GM23248 (cell line): ENCODE measurements around the gene SGMS1. TPM values are rescaled to one million over a fixed set of nuclear protein-coding genes. Genes with fewer than 3 reads are reported as not detected.

Experiments used
- DNase-seq: peaks from one replicate; pipeline ENCODE4 v3.0.0-alpha.2; 2015
- H2AFZ ChIP-seq: fragments of 200-600 bp; sonication (generic); 2 replicates; pipeline ENCODE4 v1.6.1; 2016; ENCODE audit warnings: antibody characterized with exemption
- H3F3A ChIP-seq: fragments of 200-600 bp; sonication (generic); 2 replicates; pipeline ENCODE4 v1.6.1; 2016; ENCODE audit warnings: mild to moderate bottlenecking, antibody characterized with exemption, mixed run types; ENCODE audit not compliant: insufficient read depth
- H3K27ac ChIP-seq: fragments of 200-600 bp; sonication (generic); 2 replicates; pipeline ENCODE4 v1.5.1; 2016; ENCODE audit warnings: mild to moderate bottlenecking
- H3K27me3 ChIP-seq: fragments of 200-600 bp; sonication (generic); replicated peaks from 2 replicates; pipeline ENCODE4 v1.6.1; 2016; ENCODE audit warnings: mild to moderate bottlenecking; ENCODE audit not compliant: insufficient read depth
- H3K36me3 ChIP-seq: fragments of 200-600 bp; sonication (generic); 2 replicates; pipeline ENCODE4 v1.6.1; 2016; ENCODE audit warnings: low read depth, mild to moderate bottlenecking
- H3K4me1 ChIP-seq: fragments of 200-600 bp; sonication (generic); 2 replicates; pipeline ENCODE4 v1.6.1; 2016; ENCODE audit warnings: mild to moderate bottlenecking; ENCODE audit not compliant: insufficient read depth
- H3K4me2 ChIP-seq: fragments of 200-600 bp; sonication (generic); one replicate; pipeline ENCODE4 v1.6.1; 2016; ENCODE audit warnings: mild to moderate bottlenecking; ENCODE audit not compliant: unreplicated experiment
- H3K4me3 ChIP-seq: fragments of 200-600 bp; sonication (generic); 2 replicates; pipeline ENCODE4 v1.5.1; 2016; ENCODE audit warnings: mild to moderate bottlenecking
- H3K79me2 ChIP-seq: fragments of 200-600 bp; sonication (generic); 2 replicates; pipeline ENCODE4 v1.6.1; 2016; ENCODE audit warnings: mild to moderate bottlenecking; ENCODE audit not compliant: insufficient read depth
- H3K9ac ChIP-seq: fragments of 200-600 bp; sonication (generic); 2 replicates; pipeline ENCODE4 v1.6.1; 2016; ENCODE audit warnings: mild to moderate bottlenecking
- H3K9me2 ChIP-seq: fragments of 200-600 bp; sonication (generic); 2 replicates; pipeline ENCODE4 v1.6.1; 2016; ENCODE audit warnings: mixed run types, mild to moderate bottlenecking, moderate library complexity; ENCODE audit not compliant: insufficient read depth
- H3K9me3 ChIP-seq: fragments of 200-600 bp; sonication (generic); one replicate; pipeline ENCODE4 v1.6.1; 2017; ENCODE audit warnings: low read depth
- H4K20me1 ChIP-seq: fragments of 200-600 bp; sonication (generic); 2 replicates; pipeline ENCODE4 v1.6.0; 2016; ENCODE audit not compliant: insufficient read depth
- EZH2 ChIP-seq: fragments of 200-600 bp; sonication (generic); IDR thresholded peaks from 2 replicates; pipeline ENCODE4 v1.6.1; 2018; ENCODE audit warnings: antibody characterized with exemption, mild to moderate bottlenecking; ENCODE audit not compliant: insufficient read depth, poor library complexity, severe bottlenecking
- EZH2phosphoT487 ChIP-seq: fragments of 200-600 bp; sonication (generic); IDR thresholded peaks from 2 replicates; pipeline ENCODE4 v1.6.1; 2018; ENCODE audit warnings: antibody characterized with exemption, moderate library complexity, mild to moderate bottlenecking, low read depth; ENCODE audit not compliant: insufficient read depth
- WGBS, 2 experiments: methylation state at CpG; one replicate each; pipeline ENCODE4 v1.1.6; 2015 to 2017; ENCODE audit warnings: low lambda C conversion rate in 2 of 2, low coverage in 1 of 2; ENCODE audit errors: missing lambda C conversion rate in 2 of 2; 5-methylcytosine and 5-hydroxymethylcytosine counted together
- in situ Hi-C: fragments of 300-500 bp; cut with MboI; formaldehyde crosslinking; loops from 2 replicates; pipeline ENCODE4 v1.15.0; 2020
- polyA plus RNA-seq: library from polyadenylated mRNA; unstranded; fragments of >200 nt; fragmentation: Nextera tagmentation; extraction: Ambion mirVana; gene quantifications from 2 replicates; pipeline ENCODE4 v1.2.1, GENCODE V29; 2016
- total RNA-seq: library from RNA; depleted of rRNA; stranded (reverse); fragments of >200 nt; shearing (Covaris generic); gene quantifications from 2 replicates; pipeline ENCODE4 v1.2.3, GENCODE V29; 2014

Gene SGMS1
- total and polyA plus RNA-seq, 2 experiments from 2014 or later = 22.7 to 53.6 TPM

DNA sequence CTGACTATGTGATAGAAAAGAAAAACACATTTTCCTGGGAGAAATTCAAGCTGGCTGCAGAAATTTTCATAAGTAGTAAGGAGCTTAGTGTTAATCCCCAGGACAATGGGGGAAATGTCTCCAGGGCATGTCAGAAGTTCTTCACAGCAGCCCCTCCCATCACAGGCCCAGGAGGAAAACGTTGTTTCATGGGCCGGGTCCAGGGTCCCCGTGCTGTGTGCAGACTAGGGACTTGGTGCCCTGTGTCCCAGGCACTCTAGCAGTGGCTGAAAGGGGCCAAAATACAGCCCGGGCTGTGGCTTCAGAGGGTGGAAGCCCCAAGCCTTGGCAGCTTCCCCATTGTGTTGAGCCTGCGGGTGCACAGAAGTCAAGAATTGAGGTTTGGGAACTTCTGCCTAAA is 273.4 kb downstream of the SGMS1 start:
- Histone ChIP-seq H3K9me2 (no peaks in the 10 kb centered on the region), H3K4me3 (no peak overlapping the region), H2AFZ (no peak overlapping the region), H3K27ac (no peak overlapping the region), H3K79me2 (peaks cover 86% of the 10 kb centered on the region), H3K27me3 (no peaks in the 10 kb centered on the region), H3K9me3 (no peaks in the 10 kb centered on the region), H3K4me2 (no peak overlapping the region), H3K36me3 (no peaks in the 10 kb centered on the region), H4K20me1 (no peaks in the 10 kb centered on the region; the same call in 1 of the 2 replicates), H3K9ac (no peak overlapping the region), H3F3A (no peaks in the 10 kb centered on the region), H3K4me1 (no peaks in the 10 kb centered on the region)
- in situ Hi-C loops = no loop called here
- WGBS, 2 experiments = 94 to 98% methylated on average over 5 of the region's 5 CpGs
- no peak for TF ChIP-seq EZH2
- DNase-seq = no peak

DNA sequence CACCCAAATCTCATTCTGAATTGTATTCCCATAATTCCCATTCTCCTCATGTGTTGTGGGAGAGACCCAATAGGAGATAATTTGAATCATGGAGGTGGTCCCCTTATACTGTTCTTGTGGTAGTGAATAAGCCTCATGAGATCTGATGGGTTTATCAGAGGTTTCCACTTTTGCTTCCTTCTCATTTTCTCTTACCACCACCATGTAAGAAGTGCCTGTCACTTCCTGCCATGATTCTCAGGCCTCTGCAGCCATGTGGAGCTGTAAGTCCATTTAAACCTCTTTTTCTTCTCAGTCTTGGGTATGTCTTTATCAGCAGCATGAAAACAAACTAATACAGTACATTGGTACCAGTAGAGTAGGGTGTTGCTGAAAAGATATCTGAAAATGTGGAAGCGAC is 274.2 kb downstream of the SGMS1 start:
- H3K79me2 ChIP-seq = peaks cover 86% of the 10 kb centered on the region
- in situ Hi-C loops = no loop called here
- no peak overlapping the region for H2AFZ ChIP-seq
- no peaks in the 10 kb centered on the region for H3K9me2 ChIP-seq
- no peaks in the 10 kb centered on the region for H3F3A ChIP-seq
- no peaks in the 10 kb centered on the region for H3K4me1 ChIP-seq
- no peak overlapping the region for H3K9ac ChIP-seq
- TF ChIP-seq EZH2phosphoT487 = no peak
- TF ChIP-seq EZH2 = no peak
- no peaks in the 10 kb centered on the region for H3K9me3 ChIP-seq
- no peaks in the 10 kb centered on the region for H3K27me3 ChIP-seq
- H3K27ac ChIP-seq = no peak overlapping the region
- H3K36me3 ChIP-seq = no peaks in the 10 kb centered on the region
- WGBS, 2 experiments = 95 to 97% methylated on average over 1 of the region's 1 CpG
- DNase-seq = no peak
- H3K4me3 ChIP-seq = no peak overlapping the region
- H3K4me2 ChIP-seq = no peak overlapping the region
- H4K20me1 ChIP-seq = no peaks in the 10 kb centered on the region; the same call in 1 of the 2 replicates

DNA sequence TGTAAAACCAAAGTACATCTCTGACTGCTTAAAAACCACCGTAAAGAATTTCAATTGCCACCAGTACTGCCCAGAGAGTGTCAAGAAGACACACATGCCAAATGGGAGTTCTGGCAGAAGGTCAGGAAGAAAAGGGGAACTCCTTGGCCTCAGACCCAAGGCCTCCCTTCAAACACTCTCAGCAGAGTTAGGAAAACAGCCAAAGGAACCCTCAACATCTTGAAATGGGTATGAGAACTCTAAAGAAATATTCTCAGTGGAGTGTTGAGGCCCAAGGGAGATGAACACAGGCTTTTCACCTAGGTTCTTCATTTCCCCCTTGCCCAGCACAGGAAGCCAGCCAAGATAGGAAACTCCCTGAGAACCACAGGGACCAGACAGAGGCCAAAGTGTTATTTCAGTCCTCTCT is 276.4 kb downstream of the SGMS1 start:
- H3K9ac ChIP-seq = no peak overlapping the region
- no peak overlapping the region for H2AFZ ChIP-seq
- 3 to 10% methylated on average over 1 of the region's 1 CpG for WGBS, 2 experiments
- no peak for DNase-seq
- in situ Hi-C loops = no loop called here
- H3F3A ChIP-seq = no peaks in the 10 kb centered on the region
- peaks cover 85% of the 10 kb centered on the region for H3K79me2 ChIP-seq
- no peak overlapping the region for H3K4me3 ChIP-seq
- H3K27ac ChIP-seq = no peak overlapping the region
- H3K9me3 ChIP-seq = no peaks in the 10 kb centered on the region
- peaks cover 15% of the 10 kb centered on the region for H3K36me3 ChIP-seq
- H3K9me2 ChIP-seq = no peaks in the 10 kb centered on the region
- TF ChIP-seq EZH2 (no peak), EZH2phosphoT487 (no peak)
- no peaks in the 10 kb centered on the region for H3K27me3 ChIP-seq
- no peak overlapping the region for H3K4me2 ChIP-seq
- no peaks in the 10 kb centered on the region; the same call in 1 of the 2 replicates for H4K20me1 ChIP-seq
- no peaks in the 10 kb centered on the region for H3K4me1 ChIP-seq

DNA sequence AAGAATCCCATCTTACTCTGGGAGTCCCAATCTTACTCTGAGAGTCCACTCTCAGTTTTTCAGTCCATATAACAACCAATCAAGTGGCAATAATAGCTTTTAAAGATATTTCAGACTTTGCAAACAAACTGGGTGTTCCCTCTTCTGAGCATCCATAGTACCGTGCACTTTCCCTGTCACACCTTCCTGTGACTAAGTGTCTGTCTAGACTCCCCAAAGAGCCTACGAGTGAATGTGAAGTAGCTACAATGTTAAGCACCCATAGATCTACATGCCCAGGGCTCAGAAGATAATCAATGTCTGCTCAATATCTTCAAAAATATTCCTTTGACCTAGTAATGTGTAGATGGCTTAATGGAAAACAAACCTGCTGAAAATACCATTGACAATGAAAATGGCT is 276.8 kb downstream of the SGMS1 start:
- in situ Hi-C loops = no loop called here
- Histone ChIP-seq H3K9ac (no peak overlapping the region), H2AFZ (no peak overlapping the region), H3K36me3 (peaks cover 15% of the 10 kb centered on the region), H4K20me1 (no peaks in the 10 kb centered on the region; the same call in 1 of the 2 replicates), H3K4me2 (no peak overlapping the region), H3K4me1 (no peaks in the 10 kb centered on the region), H3K79me2 (peaks cover 85% of the 10 kb centered on the region), H3K27ac (no peak overlapping the region), H3K9me3 (no peaks in the 10 kb centered on the region), H3K9me2 (no peaks in the 10 kb centered on the region), H3K27me3 (no peaks in the 10 kb centered on the region), H3F3A (no peaks in the 10 kb centered on the region), H3K4me3 (no peak overlapping the region)
- TF ChIP-seq EZH2phosphoT487 (no peak), EZH2 (no peak)
- DNase-seq = no peak
- 98 to 99% methylated on average over 2 of the region's 2 CpGs for WGBS, 2 experiments

DNA sequence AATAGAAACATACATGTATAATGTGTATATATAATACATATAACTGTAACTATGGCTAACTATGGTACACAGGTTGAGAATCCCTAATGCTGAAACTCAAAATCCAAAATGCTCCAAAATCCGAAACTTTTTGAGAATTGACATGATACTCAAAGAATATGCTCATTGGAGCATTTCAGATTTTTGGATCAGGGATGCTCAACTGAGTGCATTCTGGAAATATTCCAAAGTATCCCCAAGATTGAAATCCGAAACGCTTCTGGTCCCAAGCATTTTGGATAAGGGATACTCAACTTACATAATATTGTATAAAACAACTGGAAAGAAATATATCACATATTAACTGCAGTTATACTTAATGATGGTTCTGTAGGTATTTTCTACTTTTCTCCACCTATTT is 278.2 kb downstream of the SGMS1 start:
- no peak overlapping the region for H3K4me2 ChIP-seq
- in situ Hi-C loops = no loop called here
- no peaks in the 10 kb centered on the region for H3F3A ChIP-seq
- H3K9me2 ChIP-seq = no peaks in the 10 kb centered on the region
- H3K4me3 ChIP-seq = no peak overlapping the region
- DNase-seq = no peak
- H3K9ac ChIP-seq = no peak overlapping the region
- peaks cover 71% of the 10 kb centered on the region for H3K79me2 ChIP-seq
- no peak overlapping the region for H2AFZ ChIP-seq
- 31 to 33% methylated on average over 3 of the region's 3 CpGs for WGBS, 2 experiments
- TF ChIP-seq EZH2 = no peak
- no peak for TF ChIP-seq EZH2phosphoT487
- peaks cover 15% of the 10 kb centered on the region for H3K36me3 ChIP-seq
- H4K20me1 ChIP-seq = no peaks in the 10 kb centered on the region; the same call in 1 of the 2 replicates
- H3K4me1 ChIP-seq = no peaks in the 10 kb centered on the region
- H3K27ac ChIP-seq = no peak overlapping the region
- no peaks in the 10 kb centered on the region for H3K9me3 ChIP-seq
- H3K27me3 ChIP-seq = no peaks in the 10 kb centered on the region
